HFF-Myc (cell line): ENCODE data around the gene S100A16.
"Not testable (repeated sequence)": the region's sequence is repeated elsewhere in the genome, so short reads cannot be mapped to it uniquely, and the experiment has no call there.

Source experiments
- DNase-seq: peaks from one replicate; pipeline ENCODE4 v3.0.0-alpha.2; 2011; ENCODE audit warnings: low read depth; ENCODE audit errors: extremely low read depth
- H3K4me3 ChIP-seq: replicated peaks from 2 replicates; pipeline ENCODE4 v1.5.1; 2011; ENCODE audit warnings: low read depth, mild to moderate bottlenecking, control low read depth, low read length
- TF ChIP-seq, protein P1 (sequence below): IDR thresholded peaks from 2 replicates; pipeline ENCODE4 v1.5.1; 2012; ENCODE audit warnings: mild to moderate bottlenecking, low read depth, low read length, control low read depth; ENCODE audit errors: missing control alignments

Gene S100A16

DNA sequence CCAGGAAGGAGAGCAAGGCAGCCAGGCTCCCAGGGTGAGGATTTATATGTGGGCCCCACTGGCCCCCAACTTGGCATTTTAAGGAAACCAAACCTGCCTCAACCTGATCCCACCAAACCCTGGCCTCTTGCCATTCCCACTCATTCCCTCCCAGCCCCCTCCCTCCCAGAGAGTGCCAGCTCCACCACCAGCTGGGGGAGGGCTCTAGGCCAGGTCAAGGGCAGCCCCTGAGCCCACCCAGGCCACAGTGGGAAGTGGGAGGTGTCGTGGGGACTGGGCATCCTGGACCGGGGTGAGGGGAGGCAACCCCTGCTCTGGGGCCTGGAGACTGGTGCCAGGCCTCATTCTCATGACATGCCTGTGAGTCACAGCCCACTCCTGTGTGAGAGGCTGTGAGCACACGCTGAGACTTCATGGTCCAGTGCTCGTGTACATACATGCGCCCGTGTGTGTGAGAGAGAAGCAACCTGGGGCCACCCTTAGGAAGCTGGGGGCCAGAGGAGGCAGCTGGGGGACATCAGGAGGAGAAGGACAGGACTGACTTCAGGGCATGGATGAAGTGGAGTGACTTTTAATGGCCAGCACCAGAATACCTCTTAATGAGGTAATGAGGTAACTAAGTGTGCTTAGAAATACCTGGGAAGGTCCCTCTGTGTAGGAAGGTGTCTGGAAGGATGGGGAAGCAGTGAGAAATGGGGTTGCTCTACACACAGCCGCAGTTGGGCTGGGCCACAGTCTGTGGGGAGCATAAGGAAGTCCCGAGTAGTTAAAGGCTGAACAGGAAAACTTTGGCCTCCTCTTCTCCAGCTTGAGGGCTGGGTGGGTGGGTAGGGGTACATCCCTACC is 47.2 kb downstream of the S100A16 start, which contains the start of gene S100A2:
TSS of gene S100A2 (minus strand) at position 316 of the 846 bp plus-strand sequence. CDS start 1,967 bp downstream, outside the sequence.
- peak; percentile 72 for DNase-seq
- no peak within 1 kb of the TSS for H3K4me3 ChIP-seq
- TF ChIP-seq, protein P1, sequence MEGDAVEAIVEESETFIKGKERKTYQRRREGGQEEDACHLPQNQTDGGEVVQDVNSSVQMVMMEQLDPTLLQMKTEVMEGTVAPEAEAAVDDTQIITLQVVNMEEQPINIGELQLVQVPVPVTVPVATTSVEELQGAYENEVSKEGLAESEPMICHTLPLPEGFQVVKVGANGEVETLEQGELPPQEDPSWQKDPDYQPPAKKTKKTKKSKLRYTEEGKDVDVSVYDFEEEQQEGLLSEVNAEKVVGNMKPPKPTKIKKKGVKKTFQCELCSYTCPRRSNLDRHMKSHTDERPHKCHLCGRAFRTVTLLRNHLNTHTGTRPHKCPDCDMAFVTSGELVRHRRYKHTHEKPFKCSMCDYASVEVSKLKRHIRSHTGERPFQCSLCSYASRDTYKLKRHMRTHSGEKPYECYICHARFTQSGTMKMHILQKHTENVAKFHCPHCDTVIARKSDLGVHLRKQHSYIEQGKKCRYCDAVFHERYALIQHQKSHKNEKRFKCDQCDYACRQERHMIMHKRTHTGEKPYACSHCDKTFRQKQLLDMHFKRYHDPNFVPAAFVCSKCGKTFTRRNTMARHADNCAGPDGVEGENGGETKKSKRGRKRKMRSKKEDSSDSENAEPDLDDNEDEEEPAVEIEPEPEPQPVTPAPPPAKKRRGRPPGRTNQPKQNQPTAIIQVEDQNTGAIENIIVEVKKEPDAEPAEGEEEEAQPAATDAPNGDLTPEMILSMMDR, result no peak

GRCh38 chr1:153563991-153564390 is 48.9 kb downstream of the S100A16 start:
- TF ChIP-seq, protein P1, result no peak
- no peak overlapping the region for H3K4me3 ChIP-seq
- DNase-seq, result no peak

GRCh38 chr1:153563483-153563901 is 49.4 kb downstream of the S100A16 start:
- H3K4me3 ChIP-seq, result no peak overlapping the region
- no peak for DNase-seq
- TF ChIP-seq, protein P1, result no peak

- not testable (repeated sequence) for H3K4me3 ChIP-seq, DNase-seq
These were observed 50.9 kb downstream of the S100A16 start for GRCh38 chr1:153562021-153562420.

DNA sequence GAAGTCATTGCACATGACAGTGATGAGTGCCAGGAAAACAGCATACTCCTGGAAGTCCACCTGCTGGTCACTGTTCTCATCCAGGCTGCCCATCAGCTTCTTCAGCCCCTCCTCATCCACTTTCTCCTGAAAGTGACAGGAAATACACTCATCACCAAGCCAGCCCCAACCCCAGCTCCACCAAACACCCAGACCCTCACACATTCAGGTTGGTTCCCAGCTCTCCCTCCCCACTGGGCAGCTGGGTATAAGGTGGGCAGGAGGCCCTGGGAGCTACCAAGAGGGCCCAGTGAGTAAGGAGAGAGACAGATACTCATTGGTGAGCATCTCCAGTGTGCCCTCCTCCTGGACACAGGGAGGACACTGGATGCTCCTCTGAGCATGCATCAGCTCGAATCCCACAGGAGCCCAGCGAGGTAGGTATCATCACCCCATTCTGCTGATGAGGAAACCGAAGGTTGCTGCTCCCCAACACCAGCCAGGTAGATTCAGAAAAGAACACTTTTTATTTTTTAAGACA is 51.4 kb downstream of the S100A16 start:
- TF ChIP-seq, protein P1, result no peak
- no peak overlapping the region for H3K4me3 ChIP-seq
- no peak for DNase-seq

- TF ChIP-seq, protein P1, result peak; percentile 3
- no peak overlapping the region for H3K4me3 ChIP-seq
- DNase-seq, result no peak
These were observed 52.0 kb downstream of the S100A16 start for GRCh38 chr1:153560771-153561465.

DNA sequence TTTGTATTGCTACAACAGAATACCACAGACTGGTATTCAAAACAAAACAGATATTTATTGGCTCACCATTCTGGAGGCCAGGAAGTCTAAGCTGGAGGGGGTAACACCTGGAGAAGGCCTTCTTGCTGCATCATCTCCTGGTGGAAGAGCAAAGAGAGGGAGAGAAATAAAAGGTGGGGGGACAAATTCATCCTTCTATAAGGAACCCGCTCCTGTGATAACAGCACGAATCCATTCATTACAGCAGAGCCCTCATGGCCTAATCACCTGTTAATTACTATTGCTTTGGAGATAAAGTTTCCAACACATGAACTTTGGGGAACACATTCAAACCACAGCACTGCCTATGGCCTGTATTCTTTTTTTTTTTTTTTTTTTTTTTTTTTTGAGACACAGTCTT is 52.7 kb downstream of the S100A16 start:
- TF ChIP-seq, protein P1, result no peak
- DNase-seq, result no peak
- no peak overlapping the region for H3K4me3 ChIP-seq
